HEK293 (cell line): ENCODE results near the gene MEAK7.

Experiments used
- CTCF ChIA-PET: fragments of 350-600 bp; formaldehyde crosslinking; extraction: SDS; loops from one replicate; lab custom pipeline; 2021; ENCODE audit warnings: antibody characterized with exemption; lab: Yijun Ruan, JAX
- POLR2A ChIA-PET: fragments of 300-600 bp; formaldehyde crosslinking; extraction: SDS; loops from one replicate; lab custom pipeline; 2020; ENCODE audit warnings: antibody characterized with exemption, inconsistent platforms; lab: Yijun Ruan, JAX
- H3K27ac ChIP-seq: fragments of 200-500 bp; sonication (Bioruptor generic); 2 replicates; pipeline ENCODE4 v1.5.1; 2014; ENCODE audit warnings: low read depth, low read length, control low read depth, inconsistent platforms; ENCODE audit errors: extremely low read depth
- H3K36me3 ChIP-seq, 2 experiments: fragments of 200-500 bp in 1 of 2; sonication (Bioruptor generic) in 1 of 2; 1 replicate in 1 of 2; 2 replicates in 1 of 2; pipeline ENCODE4 v1.5.1; 2014 to 2017; ENCODE audit warnings: inconsistent platforms in 2 of 2, low read length in 2 of 2; ENCODE audit not compliant: control insufficient read depth in 2 of 2, insufficient read depth in 1 of 2
- H3K4me1 ChIP-seq: fragments of 200-500 bp; sonication (Bioruptor generic); 2 replicates; pipeline ENCODE4 v1.5.1; 2014; ENCODE audit warnings: mild to moderate bottlenecking, low read length, inconsistent platforms; ENCODE audit not compliant: control insufficient read depth, insufficient read depth
- H3K4me3 ChIP-seq: 2 replicates; pipeline ENCODE4 v1.5.1; 2011; ENCODE audit warnings: low read depth, mild to moderate bottlenecking, control low read depth, low read length, moderate library complexity
- H3K9me3 ChIP-seq: fragments of 200-500 bp; sonication (Bioruptor generic); 2 replicates; pipeline ENCODE4 v1.5.1; 2014; ENCODE audit warnings: low read depth, low read length, inconsistent platforms; ENCODE audit not compliant: control insufficient read depth, insufficient read depth
- GFI1B ChIP-seq: fragments of 450-650 bp; formaldehyde crosslinking; IDR thresholded peaks from 2 replicates; pipeline ENCODE4 v1.5.1; 2016; ENCODE audit warnings: missing biosample characterization, missing genetic modification characterization
- GLI4 ChIP-seq: fragments of 450-650 bp; formaldehyde crosslinking; IDR thresholded peaks from 2 replicates; pipeline ENCODE4 v1.5.1; 2016; ENCODE audit warnings: missing biosample characterization, missing genetic modification characterization
- HOXC10 ChIP-seq: sonication (generic); formaldehyde crosslinking; IDR thresholded peaks from 2 replicates; pipeline ENCODE4 v1.8.1; 2023; ENCODE audit warnings: mild to moderate bottlenecking, missing genetic modification reagents
- YY1 ChIP-seq: fragments of 450-650 bp; formaldehyde crosslinking; IDR thresholded peaks from 2 replicates; pipeline ENCODE4 v1.5.1; 2018; ENCODE audit warnings: missing biosample characterization, missing genetic modification characterization
- ZBTB7A ChIP-seq: fragments of 450-650 bp; formaldehyde crosslinking; IDR thresholded peaks from 2 replicates; pipeline ENCODE4 v1.5.1; 2016; ENCODE audit warnings: low read depth, missing biosample characterization, missing genetic modification characterization
- ZFHX2 ChIP-seq: fragments of 450-650 bp; formaldehyde crosslinking; conservative IDR thresholded peaks from 2 replicates; pipeline ENCODE4 v1.5.1; 2016; ENCODE audit warnings: missing biosample characterization, missing genetic modification characterization
- ZIC2 ChIP-seq: fragments of 450-650 bp; formaldehyde crosslinking; IDR thresholded peaks from 2 replicates; pipeline ENCODE4 v1.5.1; 2016; ENCODE audit warnings: missing biosample characterization, missing genetic modification characterization
- ZNF10 ChIP-seq: fragments of 450-650 bp; formaldehyde crosslinking; IDR thresholded peaks from 2 replicates; pipeline ENCODE4 v1.5.1; 2017; ENCODE audit warnings: missing biosample characterization, missing genetic modification characterization
- ZNF112 ChIP-seq: fragments of 450-650 bp; formaldehyde crosslinking; IDR thresholded peaks from 2 replicates; pipeline ENCODE4 v1.5.0; 2017; ENCODE audit warnings: missing biosample characterization, missing genetic modification characterization
- ZNF133 ChIP-seq: fragments of 450-650 bp; formaldehyde crosslinking; IDR thresholded peaks from 2 replicates; pipeline ENCODE4 v1.5.1; 2016; ENCODE audit warnings: missing biosample characterization, missing genetic modification characterization
- ZNF157 ChIP-seq: fragments of 450-650 bp; formaldehyde crosslinking; IDR thresholded peaks from 2 replicates; pipeline ENCODE4 v1.5.1; 2016; ENCODE audit warnings: missing biosample characterization, missing genetic modification characterization
- ZNF19 ChIP-seq: fragments of 450-650 bp; formaldehyde crosslinking; IDR thresholded peaks from 2 replicates; pipeline ENCODE4; 2016; ENCODE audit warnings: missing biosample characterization, missing genetic modification characterization, low read depth
- ZNF354C ChIP-seq: fragments of 450-650 bp; formaldehyde crosslinking; IDR thresholded peaks from 2 replicates; pipeline ENCODE4 v1.5.1; 2016; ENCODE audit warnings: missing biosample characterization, missing genetic modification characterization, low read depth, borderline replicate concordance
- ZNF549 ChIP-seq: fragments of 450-650 bp; IDR thresholded peaks from 2 replicates; pipeline ENCODE4 v1.5.1; 2018; ENCODE audit warnings: missing biosample characterization, missing genetic modification characterization, mild to moderate bottlenecking, inconsistent platforms, moderate library complexity
- ZNF560 ChIP-seq: fragments of 450-650 bp; formaldehyde crosslinking; IDR thresholded peaks from 2 replicates; pipeline ENCODE4 v1.5.1; 2017; ENCODE audit warnings: missing biosample characterization, missing genetic modification characterization, borderline replicate concordance
- ZNF624 ChIP-seq: fragments of 450-650 bp; formaldehyde crosslinking; IDR thresholded peaks from 2 replicates; pipeline ENCODE4 v1.5.1; 2017; ENCODE audit warnings: missing biosample characterization, missing genetic modification characterization
- ZNF776 ChIP-seq: fragments of 450-650 bp; formaldehyde crosslinking; IDR thresholded peaks from 2 replicates; pipeline ENCODE4 v1.5.0; 2017; ENCODE audit warnings: missing biosample characterization, missing genetic modification characterization, borderline replicate concordance
- ZSCAN30 ChIP-seq: fragments of 450-650 bp; IDR thresholded peaks from 2 replicates; pipeline ENCODE4 v1.5.1; 2018; ENCODE audit warnings: missing biosample characterization, mild to moderate bottlenecking, missing genetic modification characterization, moderate library complexity
- ZXDB ChIP-seq: fragments of 450-650 bp; formaldehyde crosslinking; IDR thresholded peaks from 2 replicates; pipeline ENCODE4 v1.5.1; 2016; ENCODE audit warnings: missing biosample characterization, missing genetic modification characterization
- TF ChIP-seq, protein P1 (sequence below): fragments of 450-650 bp; formaldehyde crosslinking; IDR thresholded peaks from 2 replicates; pipeline ENCODE4 v1.5.1; 2016; ENCODE audit warnings: missing biosample characterization, missing genetic modification characterization
- TF ChIP-seq, protein P2 (sequence below): fragments of 450-650 bp; formaldehyde crosslinking; IDR thresholded peaks from 2 replicates; pipeline ENCODE4 v1.5.1; 2017; ENCODE audit warnings: missing biosample characterization, missing genetic modification characterization
- TF ChIP-seq, protein P3 (sequence below): sonication (generic); formaldehyde crosslinking; IDR thresholded peaks from 2 replicates; pipeline ENCODE4 v1.8.1; 2022; ENCODE audit warnings: mild to moderate bottlenecking, moderate library complexity, missing genetic modification reagents

MEAK7 gene

DNA sequence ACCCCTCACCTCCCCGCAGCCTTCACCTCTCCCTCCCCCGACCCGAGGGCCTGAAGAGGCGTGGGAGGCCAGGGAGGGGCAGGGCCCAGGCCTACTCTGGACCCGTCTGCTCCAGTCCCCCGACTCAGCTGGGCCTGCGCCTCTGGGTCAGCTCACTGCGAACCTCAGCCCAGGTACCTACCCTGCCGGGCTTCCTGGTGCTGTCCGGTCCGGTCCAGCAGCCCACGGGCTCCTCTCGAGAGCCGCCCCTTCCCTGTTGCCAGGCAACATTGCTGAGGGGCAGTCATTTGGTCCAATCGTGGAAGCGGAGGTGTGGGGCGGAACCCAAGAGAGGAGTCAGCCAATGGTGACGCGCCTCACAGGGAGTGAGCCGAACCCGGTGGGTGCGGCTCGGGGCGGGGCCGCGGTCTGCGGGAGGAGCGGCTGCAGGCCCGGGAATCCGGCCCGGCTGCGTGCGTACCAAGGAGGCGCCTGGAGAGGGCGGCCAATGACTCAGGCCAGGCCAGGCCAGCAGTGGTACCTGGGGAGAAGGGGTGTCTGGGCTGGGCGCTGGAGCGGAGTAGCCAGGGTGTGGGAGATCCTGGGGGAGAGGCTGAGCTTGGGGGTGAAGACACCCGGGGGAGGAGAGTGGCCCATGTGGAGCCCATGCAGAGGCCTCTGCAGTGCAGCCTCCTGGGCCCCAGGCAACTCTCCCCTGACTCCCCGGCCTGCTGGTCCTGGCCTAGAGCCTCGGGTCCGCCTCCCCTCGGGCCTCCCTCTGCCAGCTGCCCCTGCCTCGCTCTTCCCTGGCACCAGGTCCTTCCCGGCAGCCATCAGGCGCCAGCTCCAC lies at the start of gene MEAK7 (continued):
- TF ChIP-seq ZNF624 (tag by site-specific recombination) (no peak), YY1 (tag by site-specific recombination) (no peak), ZNF560 (tag by site-specific recombination) (no peak), ZNF112 (tag by site-specific recombination) (no peak), ZXDB (tag by site-specific recombination) (peak; percentile 87), GFI1B (no peak)

DNA sequence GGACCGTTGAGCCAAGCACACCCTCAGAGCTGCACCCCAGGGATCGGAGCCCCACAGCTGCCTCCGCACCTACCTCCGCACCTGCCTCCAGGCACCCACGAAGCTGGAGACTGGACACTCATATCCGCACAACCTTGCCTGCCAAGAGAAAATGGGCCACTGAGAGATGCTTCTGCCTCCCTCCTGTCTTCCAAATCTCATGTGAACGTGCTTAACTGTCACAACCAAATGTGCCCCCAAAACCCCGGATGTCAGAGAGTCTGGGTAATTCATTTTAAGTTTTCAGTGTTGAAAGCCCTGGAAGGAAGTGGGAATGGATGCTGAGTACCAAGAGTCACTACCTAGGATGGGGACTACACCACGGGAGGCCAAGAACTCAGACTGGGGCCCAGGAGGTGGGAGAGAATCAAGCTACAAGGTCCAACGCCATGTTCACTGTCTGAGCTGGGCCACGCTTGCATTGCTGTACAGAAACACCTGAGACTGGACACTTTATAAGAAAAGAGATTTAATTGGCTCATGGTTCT lies 49.5 kb upstream of the MEAK7 start:
- no peak overlapping the region for H3K4me3 ChIP-seq
- TF ChIP-seq ZNF157 (tag by site-specific recombination), result no peak
- no peak for TF ChIP-seq ZBTB7A
- no peak for TF ChIP-seq ZNF133 (tag by site-specific recombination)
- TF ChIP-seq, protein P1, sequence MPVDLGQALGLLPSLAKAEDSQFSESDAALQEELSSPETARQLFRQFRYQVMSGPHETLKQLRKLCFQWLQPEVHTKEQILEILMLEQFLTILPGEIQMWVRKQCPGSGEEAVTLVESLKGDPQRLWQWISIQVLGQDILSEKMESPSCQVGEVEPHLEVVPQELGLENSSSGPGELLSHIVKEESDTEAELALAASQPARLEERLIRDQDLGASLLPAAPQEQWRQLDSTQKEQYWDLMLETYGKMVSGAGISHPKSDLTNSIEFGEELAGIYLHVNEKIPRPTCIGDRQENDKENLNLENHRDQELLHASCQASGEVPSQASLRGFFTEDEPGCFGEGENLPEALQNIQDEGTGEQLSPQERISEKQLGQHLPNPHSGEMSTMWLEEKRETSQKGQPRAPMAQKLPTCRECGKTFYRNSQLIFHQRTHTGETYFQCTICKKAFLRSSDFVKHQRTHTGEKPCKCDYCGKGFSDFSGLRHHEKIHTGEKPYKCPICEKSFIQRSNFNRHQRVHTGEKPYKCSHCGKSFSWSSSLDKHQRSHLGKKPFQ (tag by site-specific recombination), result no peak
- no peak for TF ChIP-seq ZNF19 (tag by site-specific recombination)
- no peak for TF ChIP-seq ZIC2 (tag by site-specific recombination)
- TF ChIP-seq ZNF10 (tag by site-specific recombination), result no peak
- no peak for TF ChIP-seq ZNF776
- TF ChIP-seq ZNF354C (tag by site-specific recombination), result no peak
- no peak for TF ChIP-seq GLI4
- ChIA-PET POLR2A (interaction anchor here (0.5 kb wide), 1 partner anchor 81 kb away, joined by 3 read pairs; no protein-coding TSS in a partner anchor), CTCF (interaction anchor here (0.7 to 1.2 kb wide), 2 partner anchors 48 to 1667 kb away, joined by 3 read pairs; no protein-coding TSS in a partner anchor)
- H3K36me3 ChIP-seq, result no peaks in the 10 kb centered on the region
- H3K4me1 ChIP-seq, result no peaks in the 10 kb centered on the region
- no peaks in the 10 kb centered on the region for H3K9me3 ChIP-seq
- H3K27ac ChIP-seq, result no peak overlapping the region

DNA sequence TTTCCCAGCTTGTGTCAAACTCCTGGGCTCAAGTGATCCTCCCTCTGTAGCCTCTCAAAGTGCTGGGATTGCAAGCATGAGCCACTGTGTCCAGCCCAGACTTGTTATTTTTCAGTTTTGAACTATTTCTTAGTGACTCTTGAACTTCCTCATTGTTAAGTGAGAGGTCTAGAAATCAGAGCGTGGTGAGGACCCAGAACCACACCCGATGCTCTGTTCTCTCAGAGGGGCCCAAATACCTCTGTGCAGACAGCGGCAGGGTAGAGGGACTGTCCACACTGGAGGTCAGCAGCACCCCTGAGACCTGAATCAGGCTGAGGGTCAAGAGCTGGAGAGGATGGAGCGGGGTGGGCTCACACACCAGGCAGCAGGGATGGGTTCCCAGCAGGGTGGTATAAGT lies 47.7 kb upstream of the MEAK7 start:
- no peak for TF ChIP-seq ZSCAN30 (tag by site-specific recombination)
- TF ChIP-seq HOXC10 (CRISPR knock-in tag), result no peak
- TF ChIP-seq, protein P2, sequence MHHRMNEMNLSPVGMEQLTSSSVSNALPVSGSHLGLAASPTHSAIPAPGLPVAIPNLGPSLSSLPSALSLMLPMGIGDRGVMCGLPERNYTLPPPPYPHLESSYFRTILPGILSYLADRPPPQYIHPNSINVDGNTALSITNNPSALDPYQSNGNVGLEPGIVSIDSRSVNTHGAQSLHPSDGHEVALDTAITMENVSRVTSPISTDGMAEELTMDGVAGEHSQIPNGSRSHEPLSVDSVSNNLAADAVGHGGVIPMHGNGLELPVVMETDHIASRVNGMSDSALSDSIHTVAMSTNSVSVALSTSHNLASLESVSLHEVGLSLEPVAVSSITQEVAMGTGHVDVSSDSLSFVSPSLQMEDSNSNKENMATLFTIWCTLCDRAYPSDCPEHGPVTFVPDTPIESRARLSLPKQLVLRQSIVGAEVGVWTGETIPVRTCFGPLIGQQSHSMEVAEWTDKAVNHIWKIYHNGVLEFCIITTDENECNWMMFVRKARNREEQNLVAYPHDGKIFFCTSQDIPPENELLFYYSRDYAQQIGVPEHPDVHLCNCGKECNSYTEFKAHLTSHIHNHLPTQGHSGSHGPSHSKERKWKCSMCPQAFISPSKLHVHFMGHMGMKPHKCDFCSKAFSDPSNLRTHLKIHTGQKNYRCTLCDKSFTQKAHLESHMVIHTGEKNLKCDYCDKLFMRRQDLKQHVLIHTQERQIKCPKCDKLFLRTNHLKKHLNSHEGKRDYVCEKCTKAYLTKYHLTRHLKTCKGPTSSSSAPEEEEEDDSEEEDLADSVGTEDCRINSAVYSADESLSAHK (tag by site-specific recombination), result no peak
- no peak for TF ChIP-seq ZNF112 (tag by site-specific recombination)
- TF ChIP-seq ZNF549 (tag by site-specific recombination), result no peak
- TF ChIP-seq, protein P3, sequence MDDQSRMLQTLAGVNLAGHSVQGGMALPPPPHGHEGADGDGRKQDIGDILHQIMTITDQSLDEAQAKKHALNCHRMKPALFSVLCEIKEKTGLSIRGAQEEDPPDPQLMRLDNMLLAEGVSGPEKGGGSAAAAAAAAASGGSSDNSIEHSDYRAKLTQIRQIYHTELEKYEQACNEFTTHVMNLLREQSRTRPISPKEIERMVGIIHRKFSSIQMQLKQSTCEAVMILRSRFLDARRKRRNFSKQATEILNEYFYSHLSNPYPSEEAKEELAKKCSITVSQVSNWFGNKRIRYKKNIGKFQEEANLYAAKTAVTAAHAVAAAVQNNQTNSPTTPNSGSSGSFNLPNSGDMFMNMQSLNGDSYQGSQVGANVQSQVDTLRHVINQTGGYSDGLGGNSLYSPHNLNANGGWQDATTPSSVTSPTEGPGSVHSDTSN (CRISPR knock-in tag), result no peak
- no peak for TF ChIP-seq ZFHX2 (tag by site-specific recombination)
- no peak for TF ChIP-seq ZNF10 (tag by site-specific recombination)
- TF ChIP-seq, all 188 proteins: peak for 0
- H3K4me1 ChIP-seq, result no peaks in the 10 kb centered on the region
- no peaks in the 10 kb centered on the region for H3K36me3 ChIP-seq
- H3K27ac ChIP-seq, result no peak overlapping the region
- CTCF ChIA-PET, result interaction anchor here (0.5 kb wide), 1 partner anchor 69 kb away, joined by 3 read pairs; no protein-coding TSS in a partner anchor
- H3K9me3 ChIP-seq, result no peaks in the 10 kb centered on the region
- no peak overlapping the region for H3K4me3 ChIP-seq
- POLR2A ChIA-PET, result no interaction called here
